Uterus (tissue), 4 donors: ENCODE measurements around the gene TFB1M. TPM values are rescaled to one million over a fixed set of nuclear protein-coding genes. Genes with fewer than 3 reads are reported as not detected.

Experiments
- DNase-seq, 2 donors: peaks; one replicate each; pipeline ENCODE4 v3.0.0-alpha.2; 2019 to 2020
- H3K27ac ChIP-seq, 2 donors: fragments of 200-600 bp; sonication (generic); 1 replicate in 1 of 2; 2 replicates in 1 of 2; pipeline ENCODE4 v1.5.1; 2016 to 2018
- H3K27me3 ChIP-seq, 2 donors: fragments of 200-600 bp; sonication (generic); one replicate each; pipeline ENCODE4 v1.5.1; 2018 to 2019; ENCODE audit warnings: control low read depth in 1 of 2
- H3K36me3 ChIP-seq, 2 donors: fragments of 200-600 bp; sonication (generic); one replicate each; pipeline ENCODE4 v1.5.1; 2019; ENCODE audit warnings: control low read depth in 1 of 2
- H3K4me1 ChIP-seq, 2 donors: fragments of 200-600 bp; sonication (generic); one replicate each; pipeline ENCODE4 v1.5.1; 2018 to 2019; ENCODE audit warnings: control low read depth in 1 of 2
- H3K4me3 ChIP-seq, 2 donors: fragments of 200-600 bp; sonication (generic); 1 replicate in 1 of 2; 2 replicates in 1 of 2; pipeline ENCODE4 v1.5.1; 2018 to 2019; ENCODE audit warnings: mild to moderate bottlenecking in 1 of 2
- H3K9me3 ChIP-seq, 2 donors: fragments of 200-600 bp; sonication (generic); one replicate each; pipeline ENCODE4 v1.5.1; 2019; ENCODE audit warnings: control low read depth in 1 of 2
- CTCF ChIP-seq, 4 experiments: fragments of 200-600 bp in 2 of 4; fragments of 450-650 bp in 2 of 4; sonication (generic) in 2 of 4; IDR thresholded peaks; one replicate each; pipeline ENCODE4 v1.5.1; 2016 to 2019; ENCODE audit warnings: antibody characterized with exemption in 4 of 4, mild to moderate bottlenecking in 2 of 4, moderate library complexity in 1 of 4
- POLR2A ChIP-seq, 2 donors: fragments of 450-650 bp; IDR thresholded peaks; one replicate each; pipeline ENCODE4 v1.6.1; 2016; ENCODE audit warnings: antibody characterized with exemption in 2 of 2, mild to moderate bottlenecking in 1 of 2, moderate library complexity in 1 of 2
- intact Hi-C: fragments of 100-400 bp; cut with DNase I; formaldehyde crosslinking; loops from one replicate; pipeline ENCODE4 v1.15.1; 2023; ENCODE audit warnings: low total_unique reads
- total RNA-seq, 4 donors: library from RNA; depleted of rRNA in 3 of 4; stranded (reverse); fragments of >200 nt in 3 of 4; gene quantifications; one replicate each; pipeline versions ENCODE4 v1.1.0 to v1.2.4, GENCODE V29; 2014 to 2023
- donor health status: DM: yes; HTN: yes; CAD: no.

The TFB1M gene
- total RNA-seq, 4 donors from 2014 or later: 0.59 to 46.1 (median 20.9) TPM

GRCh38 chr6:155311086-155311485 is 3.2 kb downstream of the TFB1M start:
- TF ChIP-seq CTCF (IDR thresholded peaks at IDR 0.05) (no peak), POLR2A (IDR thresholded peaks at IDR 0.05) (no peak)
- no peaks in the 10 kb centered on the region for H3K27me3 ChIP-seq

GRCh38 chr6:155310596-155310995 is 3.7 kb downstream of the TFB1M start:
- Histone ChIP-seq H3K9me3 (no peaks in the 10 kb centered on the region), H3K4me3 (no peak overlapping the region), H3K27me3 (no peaks in the 10 kb centered on the region), H3K4me1 (peaks cover 3 to 5% of the 10 kb centered on the region in 2 donors), H3K36me3 (no peaks in the 10 kb centered on the region), H3K27ac (no peak overlapping the region)
- TF ChIP-seq CTCF (IDR thresholded peaks at IDR 0.05) (no peak), POLR2A (IDR thresholded peaks at IDR 0.05) (no peak)
- intact Hi-C loops: no loop called here
- no peak for DNase-seq

More at GRCh38 chr6:155311086-155311485, 3.2 kb downstream of the TFB1M start:
- Histone ChIP-seq H3K4me1 (peaks cover 3 to 5% of the 10 kb centered on the region in 2 donors), H3K9me3 (no peaks in the 10 kb centered on the region), H3K27ac (no peak overlapping the region), H3K4me3 (no peak overlapping the region), H3K36me3 (no peaks in the 10 kb centered on the region)
- intact Hi-C loops: no loop called here
- DNase-seq: no peak

GRCh38 chr6:155309150-155309549 is 5.1 kb downstream of the TFB1M start:
- intact Hi-C loops: no loop called here
- Histone ChIP-seq H3K36me3 (no peaks in the 10 kb centered on the region), H3K27ac (no peak overlapping the region), H3K9me3 (no peaks in the 10 kb centered on the region), H3K27me3 (no peaks in the 10 kb centered on the region), H3K4me1 (peaks cover 3 to 5% of the 10 kb centered on the region in 2 donors), H3K4me3 (no peak overlapping the region)
- TF ChIP-seq POLR2A (IDR thresholded peaks at IDR 0.05): no peak
- no peak for TF ChIP-seq CTCF (IDR thresholded peaks at IDR 0.05)
- no peak for DNase-seq

GRCh38 chr6:155306958-155307357 is 7.3 kb downstream of the TFB1M start:
- H3K27me3 ChIP-seq: no peaks in the 10 kb centered on the region
- H3K9me3 ChIP-seq: no peaks in the 10 kb centered on the region
- no peaks in the 10 kb centered on the region for H3K36me3 ChIP-seq
- H3K27ac ChIP-seq: no peak overlapping the region
- TF ChIP-seq POLR2A (IDR thresholded peaks at IDR 0.05) (no peak), CTCF (IDR thresholded peaks at IDR 0.05) (no peak)
- H3K4me3 ChIP-seq: no peak overlapping the region
- intact Hi-C loops: no loop called here
- no peak for DNase-seq
- no peaks in the 10 kb centered on the region for H3K4me1 ChIP-seq

GRCh38 chr6:155303361-155303870 is 10.9 kb downstream of the TFB1M start:
- no peaks in the 10 kb centered on the region for H3K27me3 ChIP-seq
- H3K4me1 ChIP-seq: no peaks in the 10 kb centered on the region
- no peak for DNase-seq
- TF ChIP-seq CTCF (IDR thresholded peaks at IDR 0.05) (no peak), POLR2A (IDR thresholded peaks at IDR 0.05) (no peak)
- H3K4me3 ChIP-seq: no peak overlapping the region
- no peaks in the 10 kb centered on the region for H3K36me3 ChIP-seq
- H3K27ac ChIP-seq: no peak overlapping the region
- intact Hi-C loops: no loop called here
- no peaks in the 10 kb centered on the region for H3K9me3 ChIP-seq
